Heart left ventricle (tissue), 13 donors: ENCODE measurements around the gene TECPR1.

Experiments used
- CTCF ChIP-seq, 12 donors: fragments of 200-600 bp; sonication (generic) in 4 of 12; IDR thresholded peaks; one replicate each; pipeline versions ENCODE4 v1.5.0 to v1.8.0; 2018 to 2022; ENCODE audit warnings: antibody characterized with exemption in 12 of 12, mild to moderate bottlenecking in 5 of 12
- POLR2A ChIP-seq, 2 donors: fragments of 450-650 bp; IDR thresholded peaks; one replicate each; pipeline ENCODE4 v1.6.1; 2017; ENCODE audit warnings: antibody characterized with exemption in 2 of 2, mild to moderate bottlenecking in 2 of 2, moderate library complexity in 2 of 2
- donor health status: ischemic (EF 13 %, LVEDD 7.1; RV severe dilation, severe dysfunction).
- donor health status: DM: no; HTN: yes; CAD: no.
- donor health status: DM: no; HTN: no; CAD: no.
- donor health status: ischemic (EF 25% LVEDD 6.9; RV normal size, moderate dysfunction).
- donor health status: ischemic (EF 25% LVEDD 5.7; RV mildly dilated, moderate dysfunction).
- donor health status: ischemic (EF 35%, LVEDD 5.7; RV mildly dilated, moderate dysfunction).
- donor health status: nonischemic (EF 11% LVEDD 7.7; RV severe dilation, severe dysfunction).
- donor health status: DM: yes; HTN: yes; CAD: no.
- donor health status: PGD.
- donor health status: ischemic (EF 29% LVEDD 5.4; RV normal size, mild dysfunction).
- donor health status: nonischemic (EF 23%, LVEDD 6.1; RV moderate dilation, normal function).

GRCh38 chr7:98293265-98293664 is 41.2 kb upstream of the TECPR1 start:
- TF ChIP-seq POLR2A (IDR thresholded peaks at IDR 0.05): no peak
- TF ChIP-seq CTCF (IDR thresholded peaks at IDR 0.05): no peak
